GM19395 (cell line): ENCODE measurements around the gene FAM83G.

Experiments
- ATAC-seq: cut with Tn5 transposase; IDR thresholded peaks from one replicate; pipeline ENCODE4 v1.9.1; 2021; ENCODE audit warnings: mild to moderate bottlenecking, moderate library complexity; ENCODE audit not compliant: unreplicated experiment

The FAM83G gene

DNA sequence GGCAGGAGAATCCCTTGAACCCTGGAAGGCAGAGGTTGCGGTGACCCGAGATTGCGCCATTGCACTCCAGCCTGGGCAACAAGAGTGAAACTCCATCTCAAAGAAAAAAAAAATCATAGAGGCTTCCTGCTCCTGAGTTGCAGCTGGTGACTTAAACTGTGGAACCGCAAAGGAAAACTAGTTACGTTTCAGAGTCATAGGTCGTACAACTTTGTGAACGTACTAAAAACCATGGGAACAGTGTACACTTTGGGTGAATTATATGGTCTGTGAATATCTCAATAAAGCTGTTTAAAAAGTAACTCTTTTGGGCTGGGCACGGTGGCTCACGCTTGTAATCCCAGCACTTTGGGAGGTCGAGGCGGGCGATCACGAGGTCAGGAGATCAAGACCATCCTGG lies 29.0 kb downstream of the FAM83G start:
- ATAC-seq, result no peak

DNA sequence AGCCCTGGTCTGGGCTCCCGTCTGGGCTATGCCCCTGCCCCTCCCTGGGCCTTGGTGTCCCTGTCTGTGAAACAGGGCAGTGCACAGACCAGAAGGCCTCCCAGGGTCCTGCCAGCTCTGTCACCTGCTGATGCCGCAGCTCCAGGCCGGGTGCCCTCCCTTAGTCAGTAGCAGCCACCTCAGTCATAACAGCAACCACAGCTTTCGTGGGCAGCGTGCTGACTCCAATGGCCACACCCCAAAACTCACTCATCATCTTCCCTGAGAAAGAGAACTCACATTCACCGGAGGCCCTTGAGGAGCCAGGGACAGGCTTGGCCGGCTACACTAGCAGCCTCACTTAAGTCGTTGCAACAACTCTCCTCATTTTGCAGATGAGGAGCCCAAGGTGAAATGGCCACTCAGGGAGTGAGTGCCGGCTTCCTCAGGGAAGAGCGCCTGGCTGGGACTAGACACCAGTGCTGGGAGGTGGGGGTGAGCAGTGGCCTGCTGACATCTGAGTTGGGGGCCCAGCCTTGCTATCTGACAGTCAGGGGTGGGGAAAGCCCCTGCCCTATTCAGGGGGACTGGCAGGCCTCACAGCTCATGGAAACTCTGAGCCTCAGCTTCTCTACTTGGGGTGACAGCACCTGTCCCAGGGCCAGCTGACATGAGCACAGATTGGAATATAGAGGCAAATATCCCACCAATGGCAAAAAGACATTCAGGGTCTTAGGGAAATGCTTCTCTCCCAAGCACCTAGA lies 30.0 kb downstream of the FAM83G start:
- ATAC-seq, result no peak

DNA sequence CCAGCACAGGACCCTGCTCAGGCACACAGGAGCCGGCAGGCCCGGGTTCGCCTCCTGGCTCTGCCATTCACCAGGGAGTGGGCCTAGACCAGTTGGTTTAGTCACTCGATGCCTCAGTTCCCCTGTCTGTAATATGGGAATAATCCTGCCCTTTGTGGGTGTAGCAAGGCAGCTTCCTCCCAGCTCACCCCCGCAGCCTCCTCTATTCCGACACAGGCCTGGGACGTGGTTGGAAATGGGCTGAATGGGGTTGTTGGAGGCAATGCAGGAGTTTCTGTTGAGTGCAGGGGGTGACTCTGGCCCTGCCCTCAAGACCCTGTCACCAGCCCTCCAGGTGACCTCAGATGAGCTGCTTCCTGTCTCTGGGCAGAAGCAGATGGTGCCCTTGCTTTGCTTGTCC lies 32.8 kb downstream of the FAM83G start:
- no peak for ATAC-seq

DNA sequence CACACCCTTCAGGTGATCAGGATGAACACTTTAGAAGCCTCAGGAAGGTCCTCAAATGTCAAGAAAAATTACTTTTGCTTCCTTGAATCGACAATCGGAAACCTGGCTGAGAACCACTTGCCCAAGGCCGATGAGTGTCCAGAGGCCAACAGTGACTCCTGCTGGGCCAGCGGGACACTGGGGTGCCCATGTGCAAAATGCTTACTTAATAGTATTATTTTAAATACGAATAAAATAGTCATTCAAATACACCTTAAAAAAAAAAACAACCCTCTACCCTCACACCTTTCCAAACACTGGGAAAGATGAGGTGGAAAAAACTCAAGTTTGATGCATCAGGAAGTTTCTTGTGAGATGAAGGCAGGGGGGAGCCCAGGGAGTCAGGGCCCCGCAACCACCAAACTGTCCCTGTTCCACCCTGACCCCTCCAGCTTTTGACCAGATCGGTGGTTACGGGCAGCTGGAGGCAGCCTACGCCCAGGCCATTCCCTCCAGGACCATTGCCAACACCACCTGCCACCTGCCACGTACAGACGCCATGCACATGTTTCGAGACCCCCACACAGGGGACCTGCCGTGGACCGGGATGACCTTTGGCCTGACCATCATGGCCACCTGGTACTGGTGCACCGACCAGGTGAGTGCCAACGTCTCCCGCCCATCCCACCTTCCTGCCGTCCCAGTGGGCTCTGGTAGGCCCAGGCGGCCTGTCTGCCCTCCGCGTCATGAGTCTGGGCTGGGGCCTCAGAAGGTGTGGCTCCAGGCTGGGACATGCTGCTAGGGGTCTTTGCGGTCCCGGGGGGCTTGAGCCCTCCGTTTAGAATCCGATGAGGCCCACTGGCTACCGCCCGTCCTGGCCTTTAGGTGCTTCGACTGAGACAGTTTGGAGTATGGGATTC lies 33.7 kb downstream of the FAM83G start:
- no peak for ATAC-seq

DNA sequence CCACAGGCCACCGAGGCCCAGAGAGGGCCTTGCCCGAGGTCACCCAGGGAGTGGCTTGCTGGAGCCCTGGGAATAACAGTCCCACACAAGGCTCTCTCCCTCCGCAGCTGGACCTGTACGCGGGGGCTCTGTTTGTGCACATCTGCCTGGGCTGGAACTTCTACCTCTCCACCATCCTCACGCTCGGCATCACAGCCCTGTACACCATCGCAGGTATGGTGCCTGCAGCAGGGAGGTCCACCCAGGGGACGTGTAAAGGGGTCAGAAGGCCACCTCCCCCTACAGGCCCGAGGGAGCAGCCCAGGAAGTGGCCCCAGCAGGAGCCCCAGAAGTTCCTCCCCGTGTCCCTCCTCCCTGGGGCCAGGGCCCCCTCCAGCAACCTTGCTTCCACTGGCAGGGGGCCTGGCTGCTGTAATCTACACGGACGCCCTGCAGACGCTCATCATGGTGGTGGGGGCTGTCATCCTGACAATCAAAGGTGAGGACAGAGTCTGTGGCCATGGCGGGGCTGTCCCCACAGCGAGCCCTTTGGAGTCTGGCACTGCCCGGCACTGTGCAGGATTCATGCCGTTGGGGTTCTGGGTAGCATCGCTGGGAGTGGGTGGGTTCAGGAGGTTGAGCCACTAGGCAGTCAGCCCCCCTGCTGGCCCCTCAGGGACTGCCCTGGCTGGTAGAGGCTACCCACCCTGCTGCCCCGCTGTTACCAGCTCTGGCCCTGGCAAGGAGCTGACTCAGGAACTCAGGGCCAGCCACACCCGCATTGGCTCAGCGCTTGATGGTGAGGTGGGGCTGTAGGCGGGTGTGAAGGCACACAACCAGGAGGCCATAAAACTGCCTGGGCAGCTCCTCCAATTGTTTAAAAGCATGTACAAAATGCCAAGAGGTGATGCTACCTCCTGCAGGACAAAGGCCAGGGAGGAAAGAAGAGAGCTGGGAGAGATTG lies 35.3 kb downstream of the FAM83G start:
- no peak for ATAC-seq

DNA sequence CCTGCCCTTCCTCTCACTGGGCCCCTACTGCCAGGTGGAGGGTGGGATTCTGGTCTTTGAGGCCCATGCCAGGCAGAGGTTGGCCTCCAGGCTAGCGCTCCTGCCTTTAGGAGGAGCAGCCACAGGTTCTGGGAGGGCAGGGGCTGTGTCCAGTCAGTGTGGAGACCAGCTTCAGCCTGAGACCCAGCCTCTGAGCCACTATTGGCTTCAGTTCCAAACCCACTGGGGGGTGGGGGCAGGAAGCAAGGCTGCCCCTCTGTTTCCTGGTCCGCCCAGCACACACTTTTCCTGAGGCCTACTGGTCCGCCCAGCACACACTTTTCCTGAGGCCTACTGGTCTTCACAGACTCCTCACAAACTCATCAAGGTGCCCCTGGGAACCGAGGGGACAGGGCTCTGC lies 36.2 kb downstream of the FAM83G start:
- no peak for ATAC-seq

DNA sequence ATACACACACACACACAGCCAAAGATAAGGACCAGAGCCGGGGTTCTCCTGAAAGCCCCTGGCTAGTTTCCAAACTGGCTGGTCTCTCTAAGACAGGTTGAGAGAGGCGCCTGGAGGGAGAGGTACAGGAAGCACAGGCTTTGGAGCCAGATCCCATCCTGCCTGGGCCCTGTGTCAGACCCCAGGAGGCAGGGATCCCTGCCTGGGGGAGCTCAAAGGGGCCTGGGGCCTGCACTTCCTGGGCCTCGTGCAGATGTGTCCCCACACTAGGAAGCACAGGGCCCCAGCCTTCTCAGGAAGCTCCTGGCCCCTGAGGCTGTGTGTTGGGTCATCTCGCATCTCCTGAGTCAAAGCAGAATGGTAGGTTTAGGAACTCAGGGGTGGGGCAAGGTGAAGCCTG lies 36.6 kb downstream of the FAM83G start:
- no peak for ATAC-seq

DNA sequence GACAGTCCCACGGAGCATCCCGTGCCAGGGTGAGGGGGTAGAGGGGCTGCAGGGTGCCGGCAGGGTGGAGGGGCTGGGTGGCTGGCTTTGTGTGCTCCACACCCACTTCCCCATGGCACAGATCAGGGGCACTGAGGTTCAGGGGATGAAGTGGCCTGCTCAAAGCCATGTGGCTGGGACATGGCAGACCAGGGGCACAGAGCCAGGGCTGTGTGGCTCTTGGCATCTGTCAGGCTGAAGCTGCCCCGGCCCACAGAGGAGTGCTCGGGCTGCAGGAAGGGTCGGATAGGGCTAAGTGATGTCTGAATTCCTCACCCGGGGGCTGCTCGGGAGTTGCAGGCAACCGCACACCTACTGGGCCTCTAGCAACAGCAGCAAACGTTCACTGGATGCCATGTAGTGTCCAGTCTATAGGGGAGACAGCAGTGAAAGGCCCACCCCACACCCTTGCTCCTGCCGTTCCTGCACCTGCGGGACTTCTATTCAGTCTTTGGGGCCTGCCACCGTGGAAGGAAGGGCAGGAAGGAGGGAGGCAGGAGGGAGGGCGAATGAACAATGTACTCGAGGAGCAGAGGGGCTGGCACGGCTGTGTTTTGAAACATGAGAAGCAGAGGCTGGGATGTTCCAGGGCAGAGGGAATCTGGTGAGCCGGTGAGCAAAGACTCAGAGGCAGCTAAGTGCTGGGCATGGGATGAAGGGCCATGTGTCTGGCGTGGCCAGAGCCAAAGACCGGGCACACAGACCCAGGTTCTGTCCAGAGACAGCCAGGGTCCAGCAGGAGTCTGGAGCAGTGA lies 37.5 kb downstream of the FAM83G start:
- ATAC-seq, result no peak

DNA sequence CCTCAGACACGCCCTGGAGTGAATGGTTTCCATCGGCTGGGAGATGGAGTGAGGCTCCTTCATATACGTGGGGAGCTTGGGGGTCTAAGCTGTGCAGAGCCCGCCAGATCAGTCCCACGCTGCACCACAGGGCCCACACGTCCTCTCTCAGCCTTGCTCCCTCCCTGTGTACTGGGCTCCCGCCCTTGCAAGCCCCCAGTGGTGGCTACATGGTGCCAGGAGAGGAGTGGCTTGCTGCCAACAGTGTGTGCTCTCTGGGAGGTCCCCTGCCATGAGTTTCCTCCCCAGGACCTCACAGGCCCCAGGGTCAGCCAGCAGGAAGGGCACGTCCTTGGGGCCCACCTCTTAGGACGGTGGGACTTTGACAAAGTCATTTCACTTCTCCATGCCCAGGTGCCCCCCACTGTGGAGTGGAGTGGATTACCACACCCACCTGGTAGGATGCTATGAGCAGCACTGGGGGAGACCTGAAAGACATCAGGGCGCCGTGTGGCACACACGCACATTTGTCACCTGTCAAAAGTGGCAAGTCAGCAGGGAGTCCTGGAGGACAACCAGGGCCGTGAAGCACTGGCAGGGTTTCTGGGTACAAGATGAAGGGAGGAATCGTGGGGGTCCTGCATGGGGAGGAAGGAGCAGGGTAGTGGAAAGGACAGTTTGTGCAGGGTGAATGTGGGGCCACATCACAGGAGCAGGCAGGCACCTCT lies 38.9 kb downstream of the FAM83G start:
- ATAC-seq, result no peak

DNA sequence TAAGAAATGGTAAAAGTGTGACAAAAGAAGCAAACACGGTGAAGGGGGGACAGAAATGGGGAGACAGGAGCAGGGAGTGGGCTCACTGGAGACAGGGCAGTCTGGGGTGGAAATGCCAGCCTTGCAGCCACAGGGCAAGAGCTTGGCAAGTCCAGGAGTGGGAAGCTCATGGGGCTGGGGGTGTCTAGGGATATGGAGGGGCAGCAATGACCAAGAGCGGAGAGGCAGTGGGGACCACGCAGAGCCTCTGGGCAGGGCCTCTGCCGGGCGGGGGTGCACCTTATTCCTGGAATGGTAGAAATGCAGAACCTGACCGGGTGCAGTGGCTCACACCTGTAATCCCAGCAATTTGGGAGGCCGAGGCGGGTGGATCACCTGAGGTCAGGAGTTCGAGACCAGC lies 40.0 kb downstream of the FAM83G start:
- no peak for ATAC-seq

DNA sequence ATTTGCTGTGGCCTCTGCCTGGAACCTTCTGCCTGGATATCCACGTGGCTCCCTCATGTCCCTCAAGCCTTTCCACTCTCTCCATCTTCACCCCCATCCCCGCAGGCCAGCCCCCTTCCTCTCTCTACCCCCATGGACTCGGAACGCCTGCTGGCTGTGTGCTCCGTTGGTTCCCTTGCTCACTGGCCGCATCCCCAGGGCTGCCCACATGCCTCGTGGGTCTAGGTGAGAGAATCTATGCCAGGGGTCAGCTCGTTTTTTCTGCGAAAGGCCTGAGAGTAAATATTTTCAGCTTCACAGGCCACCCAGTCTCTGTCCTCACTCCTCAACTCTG lies 40.6 kb downstream of the FAM83G start:
- no peak for ATAC-seq

DNA sequence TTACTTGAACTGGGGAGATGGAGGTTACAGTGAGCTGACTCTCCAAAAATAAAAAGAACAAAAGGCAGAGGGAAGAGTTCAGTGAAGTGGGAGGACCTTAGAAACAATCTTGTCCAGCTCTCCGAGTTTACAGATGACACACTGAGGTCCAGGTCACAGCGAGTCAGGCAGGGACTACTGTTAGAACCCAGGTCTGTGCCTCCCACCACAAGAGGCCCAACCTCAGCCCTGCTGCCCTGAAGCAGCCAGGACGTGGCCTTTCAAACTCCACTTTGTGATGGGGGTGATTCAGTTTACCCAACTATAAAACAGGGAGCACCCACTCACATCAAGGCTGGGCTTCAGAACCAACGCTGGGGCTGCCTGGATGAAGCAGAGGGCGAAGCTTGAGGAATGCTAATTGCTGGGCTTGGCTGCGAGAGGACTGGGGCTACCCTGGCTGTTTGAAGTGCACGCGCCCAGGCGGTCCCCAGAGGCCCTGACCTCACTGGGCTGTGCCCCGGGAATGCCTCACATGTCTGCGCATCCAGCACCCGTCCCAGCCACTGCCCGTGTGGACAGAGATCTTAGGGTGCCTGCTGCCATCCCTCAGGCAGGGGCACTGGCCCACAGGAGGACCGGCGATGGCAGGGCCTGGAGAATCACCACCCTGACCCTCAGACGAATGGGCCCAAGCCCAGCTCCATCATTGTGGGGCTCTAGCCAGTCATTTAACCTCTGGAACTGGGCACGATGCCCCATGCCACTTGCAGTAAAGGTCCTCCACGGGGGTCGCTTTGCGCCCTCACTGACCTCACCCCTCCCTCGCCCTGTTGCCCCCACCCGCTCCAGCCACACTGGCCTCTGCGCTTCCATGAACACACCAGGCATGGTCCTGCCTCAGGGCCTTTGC lies 41.2 kb downstream of the FAM83G start:
- ATAC-seq, result no peak

DNA sequence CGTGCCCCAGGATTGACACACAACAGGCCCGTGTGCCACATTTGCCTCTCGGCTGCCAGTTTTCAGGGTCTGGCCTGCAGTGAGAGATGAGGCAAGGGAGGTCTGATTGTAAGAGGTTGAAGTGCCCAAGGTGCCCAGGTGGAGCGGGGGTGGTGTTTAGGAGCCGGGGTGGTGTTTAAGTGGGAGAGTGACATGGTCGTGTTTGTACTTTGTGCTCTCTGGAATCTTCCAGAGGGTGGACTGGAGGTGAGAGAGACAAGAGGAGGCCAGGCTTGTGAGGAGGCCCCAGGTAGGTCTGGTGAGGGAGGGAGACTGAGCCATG lies 42.1 kb downstream of the FAM83G start:
- ATAC-seq, result no peak

DNA sequence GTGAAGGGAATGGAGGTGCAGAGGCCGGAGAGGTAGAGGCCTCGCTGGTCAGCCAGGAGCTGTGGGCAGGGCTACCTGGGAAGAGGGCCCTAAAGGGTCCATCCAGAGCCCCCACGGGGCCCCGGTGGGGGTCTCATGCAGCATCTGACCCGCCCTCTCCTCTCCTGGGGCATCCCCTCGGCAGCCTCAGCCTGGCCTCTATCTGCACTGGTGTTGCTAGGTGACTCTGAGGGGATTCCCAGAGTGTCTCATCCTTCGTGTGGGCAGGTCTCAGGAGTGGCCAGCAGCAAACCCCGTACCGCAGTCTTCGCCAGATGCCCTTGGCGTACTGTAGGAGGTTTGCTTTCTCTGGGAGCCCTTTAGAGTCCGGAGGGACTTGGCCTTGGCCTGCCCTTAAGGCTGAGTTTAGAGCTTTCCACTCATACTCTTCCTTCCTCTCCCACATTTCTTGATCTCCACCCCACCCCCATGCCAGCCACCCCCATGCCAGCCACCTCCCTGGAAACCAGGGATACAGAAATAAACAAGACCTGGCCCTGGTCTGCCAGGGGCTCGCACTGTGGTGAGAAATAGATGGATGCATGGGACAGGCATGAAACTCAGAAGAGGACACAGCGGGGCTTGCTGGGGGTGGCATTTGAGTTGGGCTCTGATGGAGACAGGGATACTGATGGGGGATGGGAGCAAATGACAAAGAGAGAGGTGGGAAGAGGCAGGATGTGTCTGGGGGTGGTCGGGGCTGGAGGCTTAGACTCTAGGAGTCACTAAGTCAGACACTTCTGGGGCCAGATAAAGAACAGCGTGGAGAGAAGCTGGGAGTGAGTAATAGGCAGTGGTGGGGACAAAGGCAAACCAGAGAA lies 42.7 kb downstream of the FAM83G start:
- ATAC-seq, result no peak

DNA sequence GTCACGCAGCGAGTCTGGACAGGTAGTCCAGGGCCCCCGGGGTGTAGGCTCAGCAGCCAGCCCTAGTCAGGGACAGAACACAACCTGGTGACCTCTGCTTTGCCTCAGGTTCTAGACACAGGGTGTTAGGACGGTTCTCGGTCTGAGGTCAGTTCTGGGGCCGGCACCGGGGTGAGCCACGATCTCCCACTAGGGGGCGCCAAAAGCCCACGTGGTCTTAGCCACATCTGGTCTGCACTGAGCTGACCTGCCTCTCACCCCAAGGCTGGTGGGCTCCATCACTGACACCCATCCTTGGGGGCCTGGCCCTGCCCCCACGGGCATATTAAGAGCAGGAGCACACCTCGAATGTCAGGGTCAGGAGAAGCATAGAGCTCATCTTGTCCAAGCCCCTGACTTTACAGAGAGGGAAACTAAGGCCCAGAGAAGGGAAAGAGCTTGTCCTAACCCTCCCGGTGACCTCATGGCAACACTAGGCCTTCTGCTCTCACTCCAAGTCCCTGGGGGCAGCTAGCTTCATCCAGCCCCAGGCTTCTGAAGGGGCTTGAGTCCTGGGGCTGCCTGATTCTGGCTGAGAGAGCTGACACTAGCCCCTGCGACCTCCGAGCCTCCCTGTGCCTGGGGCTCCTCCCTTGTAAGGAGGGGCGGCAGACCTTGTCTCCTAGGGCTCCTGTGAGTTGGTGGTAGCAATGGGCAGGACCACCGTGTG lies 43.6 kb downstream of the FAM83G start:
- peak; percentile 65 for ATAC-seq

DNA sequence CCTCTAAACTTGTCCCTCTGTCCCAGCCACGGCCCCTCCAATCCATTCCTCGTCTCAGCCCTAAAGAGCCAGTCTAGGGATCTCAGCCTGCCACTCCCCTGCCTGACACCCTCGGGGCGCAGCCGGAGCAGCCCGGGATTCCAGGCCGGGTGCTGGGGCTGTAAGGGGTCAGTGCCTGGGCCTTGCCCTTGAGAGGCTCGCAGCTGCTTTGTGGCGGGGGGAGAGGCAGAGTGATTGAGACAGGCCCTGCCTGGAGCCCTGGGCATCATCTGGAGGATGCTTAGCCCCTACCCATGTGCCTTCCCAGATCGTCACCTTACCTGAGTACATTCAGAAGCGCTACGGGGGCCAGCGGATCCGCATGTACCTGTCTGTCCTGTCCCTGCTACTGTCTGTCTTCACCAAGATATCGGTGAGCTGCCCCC lies 44.3 kb downstream of the FAM83G start:
- no peak for ATAC-seq

DNA sequence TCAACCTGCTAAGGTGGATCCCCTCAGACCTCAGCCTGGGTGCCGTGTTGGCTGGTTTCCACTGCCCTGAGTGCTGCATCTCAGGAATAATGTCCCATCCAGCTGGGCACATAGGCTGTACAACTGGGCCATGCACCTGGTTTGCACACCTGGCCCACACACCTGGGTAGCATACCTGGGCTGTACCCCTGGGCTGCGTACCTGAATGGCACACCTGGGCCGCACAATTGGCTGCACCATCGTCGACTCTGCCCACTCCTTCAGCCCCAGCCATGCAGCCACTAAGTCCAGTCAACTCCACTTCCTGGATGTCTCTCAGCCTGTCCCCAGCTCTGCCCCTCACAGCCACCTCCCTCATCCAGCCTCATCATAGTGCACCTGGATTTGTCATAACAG lies 44.7 kb downstream of the FAM83G start:
- no peak for ATAC-seq
